ENCODE data around the gene DCUN1D4.
"Not testable (repeated sequence)": the region's sequence is repeated elsewhere in the genome, so short reads cannot be mapped to it uniquely, and the experiment has no call there.

Gene DCUN1D4

GRCh38 chr4:51895816-51896408 lies 53.0 kb downstream of the DCUN1D4 start:
- peak; percentile 16 to 37 for DNase-seq

GRCh38 chr4:51901363-51901762 lies 58.4 kb downstream of the DCUN1D4 start:
- no peak for DNase-seq

- no peak for DNase-seq
Observed at GRCh38 chr4:51906167-51906958, 63.4 kb downstream of the DCUN1D4 start.

GRCh38 chr4:51907006-51907669 lies 64.2 kb downstream of the DCUN1D4 start:
- no peak for DNase-seq

GRCh38 chr4:51909236-51909703 lies 66.3 kb downstream of the DCUN1D4 start:
- DNase-seq: no peak

GRCh38 chr4:51918251-51918650 lies 75.3 kb downstream of the DCUN1D4 start:
- no peak for DNase-seq

- DNase-seq: no peak
Observed at GRCh38 chr4:51923343-51923742, 80.4 kb downstream of the DCUN1D4 start.

- no peak for DNase-seq
Observed at GRCh38 chr4:51925307-51925706, 82.4 kb downstream of the DCUN1D4 start.

GRCh38 chr4:51930557-51930956 lies 87.6 kb downstream of the DCUN1D4 start:
- no peak for DNase-seq

GRCh38 chr4:51931461-51931860 lies 88.5 kb downstream of the DCUN1D4 start:
- no peak for DNase-seq

GRCh38 chr4:51932261-51932660 lies 89.3 kb downstream of the DCUN1D4 start:
- DNase-seq: no peak

GRCh38 chr4:51932684-51933083 lies 89.7 kb downstream of the DCUN1D4 start:
- no peak for DNase-seq

- DNase-seq: not testable (repeated sequence)
Observed at GRCh38 chr4:51940460-51940859, 97.5 kb downstream of the DCUN1D4 start.

- DNase-seq: no peak
Observed at GRCh38 chr4:51942108-51942832, 99.3 kb downstream of the DCUN1D4 start.

- DNase-seq: no peak
Observed at GRCh38 chr4:51942833-51943215, 99.9 kb downstream of the DCUN1D4 start.

GRCh38 chr4:51943221-51943620 lies 100.3 kb downstream of the DCUN1D4 start:
- no peak for DNase-seq

- no peak for DNase-seq
Observed at GRCh38 chr4:51958199-51958968, 115.4 kb downstream of the DCUN1D4 start.

- DNase-seq: no peak
Observed at GRCh38 chr4:51960486-51960885, 117.5 kb downstream of the DCUN1D4 start.

GRCh38 chr4:51963841-51964517 lies 121.0 kb downstream of the DCUN1D4 start:
- no peak for DNase-seq

- no peak for DNase-seq
Observed at GRCh38 chr4:51965862-51966261, 122.9 kb downstream of the DCUN1D4 start.

Data from stimulated activated CD4-positive, alpha-beta T cell treated with anti-CD3 and anti-CD28 coated beads, Interleukin-4, amount 100 ng/mL, for 4 hours (primary cell).